Neutrophil (primary cell): ENCODE measurements around the gene ECM2.

Source experiments
- H3K27ac ChIP-seq: fragments of 200-600 bp; sonication (generic); 2 replicates; pipeline ENCODE4 v1.5.1; 2016; ENCODE audit warnings: mild to moderate bottlenecking, moderate library complexity
- H3K27me3 ChIP-seq: fragments of 200-600 bp; sonication (generic); 2 replicates; pipeline ENCODE4 v1.6.0; 2016; ENCODE audit warnings: mild to moderate bottlenecking
- H3K36me3 ChIP-seq: fragments of 200-600 bp; sonication (generic); 2 replicates; pipeline ENCODE4 v1.5.1; 2017
- H3K4me1 ChIP-seq, 2 experiments: fragments of 200-600 bp in 1 of 2; sonication (generic) in 1 of 2; 1 replicate in 1 of 2; 2 replicates in 1 of 2; pipeline versions ENCODE4 v1.5.1 to v1.6.1; 2013 to 2016; ENCODE audit warnings: low read depth in 1 of 2, low read length in 1 of 2, mild to moderate bottlenecking in 1 of 2, moderate library complexity in 1 of 2; ENCODE audit not compliant: control insufficient read depth in 1 of 2, insufficient read depth in 1 of 2
- H3K4me3 ChIP-seq, 2 experiments: fragments of 200-600 bp in 1 of 2; sonication (generic) in 1 of 2; 1 replicate in 1 of 2; 2 replicates in 1 of 2; pipeline ENCODE4 v1.5.1; 2013 to 2016; ENCODE audit warnings: low read depth in 1 of 2, low read length in 1 of 2, mild to moderate bottlenecking in 1 of 2, moderate library complexity in 1 of 2
- H3K9me3 ChIP-seq: fragments of 200-600 bp; sonication (generic); 2 replicates; pipeline ENCODE4 v1.5.1; 2016
- CTCF ChIP-seq: fragments of 200-600 bp; sonication (generic); IDR thresholded peaks from 2 replicates; pipeline ENCODE4 v1.5.1; 2016; ENCODE audit warnings: antibody characterized with exemption

ECM2 gene

GRCh38 chr9:92563116-92564100 is 27.6 kb upstream of the ECM2 start:
- H3K27ac ChIP-seq: no peak overlapping the region
- TF ChIP-seq CTCF: no peak
- no peaks in the 10 kb centered on the region for H3K4me1 ChIP-seq
- H3K9me3 ChIP-seq: no peaks in the 10 kb centered on the region
- no peaks in the 10 kb centered on the region for H3K36me3 ChIP-seq
- H3K27me3 ChIP-seq: no peaks in the 10 kb centered on the region
- H3K4me3 ChIP-seq: no peak overlapping the region

DNA sequence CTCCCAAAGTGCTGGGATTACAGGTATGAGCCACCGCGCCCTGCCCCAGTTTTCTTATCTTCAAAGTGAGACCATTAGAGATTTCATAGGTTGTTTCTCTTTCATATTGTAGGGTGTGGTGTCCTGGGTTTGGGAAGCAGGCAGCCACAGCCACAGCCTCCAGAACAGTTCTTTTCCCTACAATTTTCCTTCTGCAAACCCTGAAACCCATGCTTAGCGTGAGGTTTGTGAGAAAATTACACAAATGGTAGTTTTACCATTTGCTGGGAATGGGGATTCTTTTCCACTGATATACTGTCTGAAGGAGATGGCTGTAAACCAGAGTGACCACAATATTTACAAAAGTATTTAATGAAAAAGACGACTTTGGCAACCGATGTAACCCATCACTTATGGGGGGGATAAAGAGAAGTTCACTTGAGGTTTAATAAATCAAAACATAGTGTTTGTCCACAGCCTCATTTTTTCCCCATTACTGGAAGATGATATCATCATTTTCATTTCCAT is 26.7 kb upstream of the ECM2 start:
- no peak overlapping the region for H3K27ac ChIP-seq
- no peak for TF ChIP-seq CTCF
- H3K4me3 ChIP-seq: no peak overlapping the region
- no peaks in the 10 kb centered on the region for H3K27me3 ChIP-seq
- H3K36me3 ChIP-seq: no peaks in the 10 kb centered on the region
- no peaks in the 10 kb centered on the region for H3K4me1 ChIP-seq
- H3K9me3 ChIP-seq: no peaks in the 10 kb centered on the region

- no peaks in the 10 kb centered on the region for H3K9me3 ChIP-seq
- H3K36me3 ChIP-seq: no peaks in the 10 kb centered on the region
- TF ChIP-seq CTCF: no peak
- no peak overlapping the region for H3K4me3 ChIP-seq
- no peaks in the 10 kb centered on the region for H3K4me1 ChIP-seq
- H3K27ac ChIP-seq: no peak overlapping the region
- no peaks in the 10 kb centered on the region for H3K27me3 ChIP-seq
Observed at GRCh38 chr9:92561374-92562330, 25.9 kb upstream of the ECM2 start.

DNA sequence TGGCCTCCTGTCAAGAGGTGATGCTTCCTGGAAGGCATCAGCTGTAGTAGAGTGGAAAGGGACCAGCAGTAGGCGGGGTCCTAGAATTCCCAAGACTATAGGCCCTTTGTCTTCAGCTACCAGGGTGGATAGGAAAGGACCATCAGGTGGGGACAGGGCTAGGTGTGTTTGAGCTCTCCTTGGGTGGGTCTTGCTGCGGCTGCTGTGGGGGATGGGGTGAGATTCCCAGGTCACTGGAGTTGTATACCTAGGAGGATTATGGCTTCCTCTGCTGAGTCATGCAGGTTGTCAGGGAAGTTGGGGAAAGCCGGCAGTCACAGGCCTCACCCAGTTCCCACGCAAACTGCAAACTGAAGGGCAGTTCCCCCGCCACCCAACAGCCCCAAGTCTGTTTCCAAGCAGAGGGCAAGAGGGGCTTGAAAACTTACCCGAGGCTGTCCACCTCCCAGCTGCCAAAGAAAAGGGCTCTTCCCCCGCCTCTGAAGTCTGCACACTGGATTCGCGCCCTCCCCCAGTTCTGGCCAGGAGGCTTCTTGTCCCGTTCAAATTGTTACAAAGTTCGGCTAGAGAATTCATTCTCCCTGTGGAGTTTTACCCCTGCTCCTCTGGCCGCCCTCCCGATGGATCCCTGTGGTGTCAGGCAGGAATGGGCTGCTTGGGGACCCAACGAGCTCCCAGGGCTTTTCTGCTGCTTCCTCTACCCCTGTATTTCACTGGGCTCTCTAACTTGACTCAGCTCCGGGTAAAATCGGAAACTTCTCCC is 23.0 kb upstream of the ECM2 start:
- Histone ChIP-seq H3K27ac (no peak overlapping the region), H3K36me3 (no peaks in the 10 kb centered on the region), H3K9me3 (no peaks in the 10 kb centered on the region), H3K4me1 (no peaks in the 10 kb centered on the region), H3K27me3 (no peaks in the 10 kb centered on the region), H3K4me3 (no peak overlapping the region)
- no peak for TF ChIP-seq CTCF

GRCh38 chr9:92550765-92551164 is 15.0 kb upstream of the ECM2 start:
- TF ChIP-seq CTCF: no peak
- H3K4me3 ChIP-seq: no peak overlapping the region
- H3K4me1 ChIP-seq: no peaks in the 10 kb centered on the region
- H3K36me3 ChIP-seq: no peaks in the 10 kb centered on the region
- H3K27me3 ChIP-seq: no peaks in the 10 kb centered on the region
- H3K27ac ChIP-seq: no peak overlapping the region
- H3K9me3 ChIP-seq: no peaks in the 10 kb centered on the region
